Measurements from ENCODE around the gene CTNNBL1. TPM values are rescaled to one million over a fixed set of nuclear protein-coding genes. Genes with fewer than 3 reads are reported as not detected.

Gene CTNNBL1
- total RNA-seq, 1 experiment from 2014 or later: 203 TPM

DNA sequence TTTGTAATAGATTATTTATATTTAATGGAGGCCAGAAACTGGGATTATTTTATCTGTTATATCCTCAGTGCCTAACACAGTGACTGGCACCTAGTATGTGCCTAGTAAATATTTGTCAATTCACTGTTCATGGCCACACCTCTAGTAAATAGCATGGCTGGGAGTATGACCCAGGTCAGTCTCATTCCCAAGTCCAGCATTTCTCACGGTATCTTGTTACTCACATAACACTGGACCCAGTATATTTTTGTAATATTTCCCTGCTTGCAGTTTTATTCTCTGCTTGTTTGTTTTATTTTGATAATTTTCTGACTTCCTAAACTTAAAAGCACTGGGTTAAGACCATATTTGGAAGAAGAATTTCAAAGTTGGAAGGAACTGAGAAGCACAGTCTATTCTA, 47.7 kb downstream of the CTNNBL1 start:
- POLR2A ChIA-PET: no interaction called here
- no peaks in the 10 kb centered on the region for H3K27me3 Mint-ChIP-seq (ENCODE audit: insufficient read depth, unreplicated experiment)

DNA sequence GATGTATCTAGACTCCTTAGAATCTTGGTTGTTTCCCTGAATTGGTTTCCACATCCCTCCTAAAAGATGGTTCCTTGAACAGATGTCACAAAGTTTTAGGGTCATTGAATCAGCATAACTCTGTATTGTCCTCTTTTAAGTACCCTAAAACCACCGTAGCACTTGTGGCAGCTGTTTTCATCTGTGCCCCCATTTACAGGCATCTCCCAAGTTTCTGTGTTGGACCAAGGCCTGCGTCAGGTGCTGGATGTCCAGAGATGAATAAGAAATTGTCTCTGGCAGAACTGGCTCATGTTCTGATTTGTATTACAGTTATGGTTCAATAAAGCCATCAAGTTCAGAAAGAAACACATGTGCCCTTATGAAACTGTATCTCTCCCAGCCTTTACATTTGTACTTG, 48.3 kb downstream of the CTNNBL1 start:
- no peak overlapping the region for H3K27ac Mint-ChIP-seq (ENCODE audit: unreplicated experiment)
- H3K27me3 Mint-ChIP-seq (ENCODE audit: insufficient read depth, unreplicated experiment): no peaks in the 10 kb centered on the region
- intact Hi-C loops (cut with micrococcal nuclease; ENCODE audit: unreplicated experiment): no loop called here
- no TSS peak for BruUV-seq (replicated peaks)
- H3K4me3 Mint-ChIP-seq (ENCODE audit: unreplicated experiment): no peak overlapping the region
- CTCF ChIA-PET: no interaction called here
- no peaks in the 10 kb centered on the region for H3K9me3 Mint-ChIP-seq (ENCODE audit: unreplicated experiment)
- TF ChIP-seq, protein P1, sequence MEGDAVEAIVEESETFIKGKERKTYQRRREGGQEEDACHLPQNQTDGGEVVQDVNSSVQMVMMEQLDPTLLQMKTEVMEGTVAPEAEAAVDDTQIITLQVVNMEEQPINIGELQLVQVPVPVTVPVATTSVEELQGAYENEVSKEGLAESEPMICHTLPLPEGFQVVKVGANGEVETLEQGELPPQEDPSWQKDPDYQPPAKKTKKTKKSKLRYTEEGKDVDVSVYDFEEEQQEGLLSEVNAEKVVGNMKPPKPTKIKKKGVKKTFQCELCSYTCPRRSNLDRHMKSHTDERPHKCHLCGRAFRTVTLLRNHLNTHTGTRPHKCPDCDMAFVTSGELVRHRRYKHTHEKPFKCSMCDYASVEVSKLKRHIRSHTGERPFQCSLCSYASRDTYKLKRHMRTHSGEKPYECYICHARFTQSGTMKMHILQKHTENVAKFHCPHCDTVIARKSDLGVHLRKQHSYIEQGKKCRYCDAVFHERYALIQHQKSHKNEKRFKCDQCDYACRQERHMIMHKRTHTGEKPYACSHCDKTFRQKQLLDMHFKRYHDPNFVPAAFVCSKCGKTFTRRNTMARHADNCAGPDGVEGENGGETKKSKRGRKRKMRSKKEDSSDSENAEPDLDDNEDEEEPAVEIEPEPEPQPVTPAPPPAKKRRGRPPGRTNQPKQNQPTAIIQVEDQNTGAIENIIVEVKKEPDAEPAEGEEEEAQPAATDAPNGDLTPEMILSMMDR (IDR thresholded peaks at IDR 0.05; ENCODE audit: insufficient read depth in 1 of 2, low read depth in 1 of 2, low read length in 1 of 2, severe bottlenecking in 1 of 2, unreplicated experiment in 1 of 2): no peak
- no peaks in the 10 kb centered on the region for H3K4me1 Mint-ChIP-seq (ENCODE audit: low read depth, unreplicated experiment)
- H3K4me1 ChIP-seq: no peaks in the 10 kb centered on the region
- DNase-seq: no peak
- POLR2A ChIA-PET: no interaction called here
- no peaks in the 10 kb centered on the region for H3K9me3 ChIP-seq
- no peaks in the 10 kb centered on the region for H3K27me3 ChIP-seq (replicated peaks; ENCODE audit: control insufficient read depth, insufficient read depth, low read length)
- peaks cover 7% of the 10 kb centered on the region; the same call in 1 of the 2 replicates for H3K36me3 ChIP-seq (ENCODE audit: control insufficient read depth, insufficient read depth, low read length)
- peaks cover 28% of the 10 kb centered on the region for H3K36me3 Mint-ChIP-seq (ENCODE audit: insufficient read depth, unreplicated experiment)
- H3K4me3 ChIP-seq (ENCODE audit: low read depth, low read length): no peak overlapping the region

More for the DNA sequence above, 47.7 kb downstream of the CTNNBL1 start:
- DNase-seq: no peak
- BruUV-seq (replicated peaks): no TSS peak
- no peaks in the 10 kb centered on the region for H3K9me3 ChIP-seq
- no peak overlapping the region for H3K4me3 ChIP-seq (ENCODE audit: low read depth, low read length)
- TF ChIP-seq, protein P1 (IDR thresholded peaks at IDR 0.05; ENCODE audit: insufficient read depth in 1 of 2, low read depth in 1 of 2, low read length in 1 of 2, severe bottlenecking in 1 of 2, unreplicated experiment in 1 of 2): no peak
- H3K36me3 Mint-ChIP-seq (ENCODE audit: insufficient read depth, unreplicated experiment): peaks cover 34% of the 10 kb centered on the region
- intact Hi-C loops (cut with micrococcal nuclease; ENCODE audit: unreplicated experiment): no loop called here
- no peaks in the 10 kb centered on the region for H3K9me3 Mint-ChIP-seq (ENCODE audit: unreplicated experiment)
- H3K27ac Mint-ChIP-seq (ENCODE audit: unreplicated experiment): no peak overlapping the region
- peaks cover 7% of the 10 kb centered on the region; the same call in 1 of the 2 replicates for H3K36me3 ChIP-seq (ENCODE audit: control insufficient read depth, insufficient read depth, low read length)
- no peak overlapping the region for H3K4me3 Mint-ChIP-seq (ENCODE audit: unreplicated experiment)
- no peaks in the 10 kb centered on the region for H3K4me1 Mint-ChIP-seq (ENCODE audit: low read depth, unreplicated experiment)
- peaks cover 3% of the 10 kb centered on the region; the same call in 1 of the 2 replicates for H3K4me1 ChIP-seq
- CTCF ChIA-PET: no interaction called here
- no peaks in the 10 kb centered on the region for H3K27me3 ChIP-seq (replicated peaks; ENCODE audit: control insufficient read depth, insufficient read depth, low read length)

DNA sequence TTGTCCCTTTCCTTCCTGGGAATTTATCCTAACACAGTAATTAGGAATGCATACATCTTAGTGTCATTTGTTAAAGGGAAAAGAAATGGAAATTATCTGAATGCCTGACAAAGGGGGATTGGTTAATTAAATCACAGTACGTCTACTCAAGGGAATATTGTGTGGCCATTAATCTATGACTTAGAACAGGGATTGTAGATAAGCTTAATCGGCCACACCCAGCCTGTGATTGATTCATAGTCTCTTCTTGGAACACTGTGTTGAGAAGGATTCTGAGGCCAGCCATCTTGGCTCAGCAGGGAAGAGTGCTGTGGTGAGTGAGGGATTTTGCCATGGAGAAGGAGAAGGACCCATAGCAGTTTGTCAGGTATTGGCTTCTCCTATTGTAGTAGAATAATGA, 50.5 kb downstream of the CTNNBL1 start:
- no peak for DNase-seq
- peaks cover 3% of the 10 kb centered on the region; the same call in 1 of the 2 replicates for H3K36me3 ChIP-seq (ENCODE audit: control insufficient read depth, insufficient read depth, low read length)

More for the DNA sequence above, 50.5 kb downstream of the CTNNBL1 start:
- intact Hi-C loops (cut with micrococcal nuclease; ENCODE audit: unreplicated experiment): no loop called here
- CTCF ChIA-PET: no interaction called here
- TF ChIP-seq, protein P1 (IDR thresholded peaks at IDR 0.05; ENCODE audit: insufficient read depth in 1 of 2, low read depth in 1 of 2, low read length in 1 of 2, severe bottlenecking in 1 of 2, unreplicated experiment in 1 of 2): no peak
- no peaks in the 10 kb centered on the region for H3K9me3 Mint-ChIP-seq (ENCODE audit: unreplicated experiment)
- Histone ChIP-seq H3K4me3 (ENCODE audit: low read depth, low read length) (no peak overlapping the region), H3K9me3 (no peaks in the 10 kb centered on the region), H3K4me1 (no peaks in the 10 kb centered on the region), H3K27me3 (replicated peaks; ENCODE audit: control insufficient read depth, insufficient read depth, low read length) (no peaks in the 10 kb centered on the region)
- POLR2A ChIA-PET: no interaction called here
- no peaks in the 10 kb centered on the region for H3K4me1 Mint-ChIP-seq (ENCODE audit: low read depth, unreplicated experiment)
- no peaks in the 10 kb centered on the region for H3K27me3 Mint-ChIP-seq (ENCODE audit: insufficient read depth, unreplicated experiment)
- no TSS peak for BruUV-seq (replicated peaks)
- peaks cover 11% of the 10 kb centered on the region for H3K36me3 Mint-ChIP-seq (ENCODE audit: insufficient read depth, unreplicated experiment)
- H3K27ac Mint-ChIP-seq (ENCODE audit: unreplicated experiment): no peak overlapping the region
- no peak overlapping the region for H3K4me3 Mint-ChIP-seq (ENCODE audit: unreplicated experiment)
